GM18508 (cell line): ENCODE measurements around the gene WDR59.
"Not testable (repeated sequence)": the region's sequence is repeated elsewhere in the genome, so short reads cannot be mapped to it uniquely, and the experiment has no call there.

Experiments
- ATAC-seq: cut with Tn5 transposase; IDR thresholded peaks from one replicate; pipeline ENCODE4 v1.9.1; 2021; ENCODE audit warnings: moderate number of reproducible peaks; ENCODE audit not compliant: insufficient read depth, unreplicated experiment

WDR59 gene

DNA sequence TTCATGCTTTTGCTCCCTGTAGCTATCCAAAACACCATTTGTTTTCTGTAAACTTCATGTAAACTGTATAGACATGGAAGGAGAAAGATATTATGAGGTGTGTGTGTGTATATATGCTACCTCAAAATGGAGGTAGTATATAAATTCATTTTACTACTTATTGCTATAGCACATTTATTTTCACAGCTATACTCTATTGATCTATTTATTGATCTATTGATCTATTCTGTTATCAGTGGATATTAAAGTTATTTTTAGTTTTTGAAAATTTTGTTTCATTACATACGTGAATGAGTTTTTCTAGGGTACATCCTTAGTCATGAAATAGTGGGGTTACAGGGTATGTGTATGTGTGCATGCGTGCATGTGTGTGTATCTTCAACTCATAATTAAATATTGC lies 29.4 kb upstream of the WDR59 start:
- no peak for ATAC-seq

DNA sequence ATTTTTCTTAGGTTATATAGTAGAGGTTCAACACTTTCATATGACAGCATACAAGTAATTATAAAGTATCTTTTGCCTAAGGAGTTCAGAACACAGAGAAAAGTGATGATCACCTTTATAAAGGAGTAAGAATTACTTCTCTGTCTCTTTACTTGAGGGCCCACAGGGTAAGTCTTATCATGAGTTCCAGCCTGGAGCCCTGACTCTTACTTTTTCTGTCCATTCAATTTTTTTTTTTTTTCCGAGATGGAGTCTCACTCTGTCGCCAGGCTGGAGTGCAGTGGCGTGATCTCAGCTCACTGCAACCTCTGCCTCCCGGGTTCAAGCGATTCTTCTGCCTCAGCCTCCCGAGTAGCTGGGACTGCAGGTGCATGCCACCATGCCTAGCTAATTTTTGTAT lies 28.2 kb upstream of the WDR59 start:
- not testable (repeated sequence) for ATAC-seq

DNA sequence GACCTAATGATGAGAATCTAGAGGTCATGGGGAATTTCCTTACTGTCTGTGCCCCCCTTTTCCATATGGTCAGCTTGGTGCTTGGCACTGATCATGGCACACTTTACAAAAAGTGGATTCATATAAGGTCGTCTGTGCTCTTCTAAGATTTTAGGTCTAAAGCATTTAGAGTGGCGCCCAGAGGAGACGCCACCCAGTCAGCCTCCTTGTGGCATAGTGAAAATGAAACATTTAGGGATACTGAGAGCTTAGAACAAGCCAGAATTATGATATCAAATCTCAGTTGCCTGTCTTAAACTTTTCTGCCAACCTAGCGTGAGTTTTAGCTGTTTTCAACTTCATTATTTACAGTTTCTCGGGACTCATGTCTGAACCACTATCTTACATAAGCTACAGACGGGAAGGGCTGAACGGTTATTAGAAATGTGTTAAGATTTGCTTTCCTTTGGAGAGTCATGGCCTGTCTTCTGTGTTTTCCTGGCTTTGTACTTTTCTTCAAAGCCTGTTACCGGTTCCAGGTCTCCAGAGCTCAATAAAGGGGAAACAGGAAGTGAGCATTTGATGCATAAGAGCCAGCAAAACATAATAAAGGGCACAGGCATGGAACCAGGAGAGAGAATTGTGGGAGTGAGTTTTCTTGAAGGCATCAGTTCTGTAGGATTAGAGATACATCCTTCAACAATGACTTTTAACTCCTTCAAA lies 27.6 kb upstream of the WDR59 start:
- ATAC-seq: no peak

DNA sequence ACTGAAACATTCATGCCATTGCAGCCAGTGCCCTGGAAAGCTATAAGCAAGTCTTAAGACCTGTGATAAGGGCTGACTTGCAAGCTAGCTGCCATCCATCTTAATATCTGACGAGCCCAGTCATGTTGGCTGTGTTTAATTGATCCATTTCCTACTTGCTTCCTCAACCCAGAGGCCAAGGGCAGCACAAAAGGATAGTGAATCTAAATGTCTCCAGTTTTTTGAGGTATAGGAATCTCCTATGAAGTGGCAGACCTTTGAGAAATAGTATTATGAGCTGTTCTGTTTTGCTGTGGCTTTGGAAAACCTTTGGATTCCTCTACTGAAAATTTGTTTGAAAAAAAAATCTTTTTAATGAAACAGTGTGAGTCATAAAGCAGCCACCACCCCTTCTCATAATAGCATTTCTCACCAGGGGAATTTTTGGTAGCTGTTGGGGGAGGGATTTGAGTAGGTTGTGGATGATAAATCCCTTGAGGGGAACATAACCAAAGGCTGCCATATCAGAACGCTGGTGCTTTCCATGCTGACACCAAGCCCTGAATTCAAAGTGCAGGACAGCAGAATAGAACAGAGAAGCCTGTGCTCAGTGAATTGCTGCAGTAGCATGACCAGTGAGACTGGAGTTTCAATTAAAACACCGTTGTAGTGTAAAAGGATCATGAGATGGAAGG lies 26.8 kb upstream of the WDR59 start:
- no peak for ATAC-seq

DNA sequence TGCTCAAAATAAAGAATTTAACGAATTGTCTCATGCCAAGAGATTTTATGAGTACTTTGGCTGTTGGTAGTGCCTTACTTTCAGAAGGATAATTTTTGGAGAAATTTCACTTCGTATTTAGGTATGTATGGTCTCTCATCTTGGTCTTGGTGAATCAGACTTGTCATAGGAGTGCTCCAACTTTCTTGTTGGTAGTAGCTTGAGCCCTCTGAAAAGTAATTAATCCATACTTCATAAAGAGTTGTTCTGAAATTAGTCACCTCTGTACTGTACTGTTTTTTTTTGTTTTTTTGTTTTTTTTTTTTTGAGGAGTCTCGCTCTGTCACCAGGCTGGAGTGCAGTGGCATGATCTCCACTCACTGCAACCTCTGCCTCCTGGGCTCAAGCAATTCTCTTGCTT lies 25.5 kb upstream of the WDR59 start:
- ATAC-seq: no peak

DNA sequence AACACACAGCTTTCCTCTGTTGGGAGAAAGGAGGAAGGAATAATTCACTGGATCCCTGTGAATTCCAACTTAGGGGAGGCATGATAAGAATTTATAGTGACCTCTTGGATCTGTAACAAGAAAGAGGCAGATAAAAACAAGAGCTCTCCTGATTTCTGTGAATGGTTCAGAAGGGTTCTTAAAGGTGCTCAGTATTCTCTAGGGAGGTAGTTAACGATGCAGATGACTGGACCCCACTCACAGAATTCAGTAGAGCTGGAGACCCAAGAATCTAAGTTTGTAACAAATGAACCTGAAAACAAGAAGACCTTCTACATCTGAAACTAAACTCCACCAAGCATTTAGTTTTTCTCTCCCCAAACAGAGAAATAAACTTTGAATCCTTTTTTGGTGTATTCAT lies 22.5 kb upstream of the WDR59 start:
- no peak for ATAC-seq

DNA sequence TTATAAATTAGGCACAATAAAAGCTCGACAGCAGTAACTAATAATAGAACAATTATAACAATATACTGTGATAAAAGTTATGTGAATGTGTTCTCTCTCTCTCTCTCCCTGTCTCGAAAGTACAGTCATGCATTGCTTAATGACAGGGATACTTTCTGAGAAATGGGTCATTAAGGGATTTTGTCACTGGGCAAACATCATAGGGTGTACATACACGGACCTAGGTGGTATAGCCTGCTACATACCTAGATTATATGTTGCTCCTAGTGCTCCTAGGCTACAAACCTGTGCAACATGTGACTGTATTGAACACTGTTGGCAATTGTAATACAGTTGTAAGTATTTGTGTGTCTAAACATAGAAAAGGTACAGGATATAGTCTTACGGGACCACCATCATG lies 20.8 kb upstream of the WDR59 start:
- no peak for ATAC-seq

DNA sequence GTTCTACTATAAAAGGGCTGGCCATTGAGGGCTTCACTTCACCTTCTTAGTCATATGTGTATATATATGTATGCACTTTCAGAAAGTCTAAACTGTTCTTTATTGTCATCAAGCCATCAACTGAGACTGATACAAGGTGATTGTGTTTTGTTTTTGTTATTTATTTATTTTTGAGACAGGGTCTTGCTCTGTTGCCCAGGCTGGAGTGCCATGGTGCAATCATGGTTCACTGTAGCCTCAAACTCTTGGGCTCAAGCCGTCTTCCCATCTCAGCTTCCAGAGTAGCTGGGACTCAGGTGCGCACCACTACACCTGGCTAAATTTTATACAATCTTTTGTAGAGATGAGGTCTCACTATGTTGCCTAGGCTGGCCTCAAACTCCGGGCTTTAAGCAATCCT lies 19.5 kb upstream of the WDR59 start:
- no peak for ATAC-seq

DNA sequence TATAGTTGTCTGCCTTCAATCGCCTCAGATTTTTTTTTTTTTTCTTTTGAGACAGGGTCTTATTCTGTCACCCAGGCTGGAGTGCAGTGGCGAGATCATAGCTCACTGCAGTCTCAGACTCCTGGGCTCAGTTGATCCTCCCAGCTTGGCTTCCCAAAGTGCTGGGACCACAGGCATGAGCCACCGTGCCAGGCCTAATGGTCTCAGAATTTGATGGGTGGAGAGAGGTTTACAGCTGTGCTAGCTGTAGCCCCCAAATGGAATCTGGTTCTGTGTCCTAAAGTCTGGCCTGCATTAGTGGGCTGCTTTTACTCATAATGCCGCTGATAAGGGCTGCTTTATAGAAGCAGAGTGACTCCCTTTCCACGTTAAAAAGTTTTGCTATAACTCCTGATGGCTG lies 19.0 kb upstream of the WDR59 start:
- ATAC-seq: no peak

DNA sequence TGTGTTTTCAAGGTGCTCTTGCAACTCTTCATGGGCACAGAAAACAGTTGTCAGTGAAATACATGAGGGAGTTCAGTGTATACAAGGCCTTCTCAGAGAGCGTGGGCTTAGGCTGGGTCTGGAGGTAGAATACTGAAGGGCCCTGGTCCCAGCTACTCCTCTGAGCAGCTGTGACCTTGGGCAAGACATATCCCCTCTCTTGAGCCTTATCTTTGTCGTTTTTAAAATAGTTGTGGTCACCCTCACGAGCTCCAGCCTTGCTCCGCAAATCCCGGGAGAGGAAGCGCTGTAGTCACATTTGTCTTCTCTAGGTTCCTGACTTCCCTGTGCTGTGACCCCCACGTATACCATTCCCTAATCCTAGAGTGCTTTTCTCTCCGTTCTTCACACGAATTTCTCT lies 17.6 kb upstream of the WDR59 start:
- no peak for ATAC-seq

DNA sequence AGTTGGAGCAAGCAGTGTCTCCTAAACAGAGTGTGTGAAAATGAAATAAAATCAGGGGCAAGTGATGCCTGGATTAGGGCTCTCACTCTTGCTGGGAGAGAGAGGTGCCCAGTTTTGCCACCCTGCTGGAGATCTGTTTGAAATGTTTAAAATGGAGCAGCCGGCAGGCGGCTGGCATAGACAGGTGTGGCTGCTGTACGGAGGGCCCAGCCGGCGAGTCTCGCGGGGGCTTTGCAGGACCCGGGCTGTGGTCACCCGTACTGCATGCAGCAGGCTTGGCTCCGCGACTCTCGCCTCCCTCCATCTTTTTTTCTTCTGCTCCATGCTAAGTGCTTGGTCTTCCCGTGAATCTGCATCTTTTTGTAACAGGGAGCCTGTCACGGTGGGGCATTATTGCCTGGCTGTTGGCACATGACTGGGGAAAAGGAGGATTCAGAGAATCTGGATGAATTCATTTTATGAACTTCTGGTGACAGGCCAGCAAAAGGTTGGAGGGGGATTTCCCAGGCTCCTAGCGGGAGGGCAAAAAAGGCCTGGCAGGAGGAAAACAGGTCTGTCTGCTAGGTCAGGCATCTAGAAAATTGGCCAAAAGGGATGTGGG lies 15.7 kb upstream of the WDR59 start:
- no peak for ATAC-seq

DNA sequence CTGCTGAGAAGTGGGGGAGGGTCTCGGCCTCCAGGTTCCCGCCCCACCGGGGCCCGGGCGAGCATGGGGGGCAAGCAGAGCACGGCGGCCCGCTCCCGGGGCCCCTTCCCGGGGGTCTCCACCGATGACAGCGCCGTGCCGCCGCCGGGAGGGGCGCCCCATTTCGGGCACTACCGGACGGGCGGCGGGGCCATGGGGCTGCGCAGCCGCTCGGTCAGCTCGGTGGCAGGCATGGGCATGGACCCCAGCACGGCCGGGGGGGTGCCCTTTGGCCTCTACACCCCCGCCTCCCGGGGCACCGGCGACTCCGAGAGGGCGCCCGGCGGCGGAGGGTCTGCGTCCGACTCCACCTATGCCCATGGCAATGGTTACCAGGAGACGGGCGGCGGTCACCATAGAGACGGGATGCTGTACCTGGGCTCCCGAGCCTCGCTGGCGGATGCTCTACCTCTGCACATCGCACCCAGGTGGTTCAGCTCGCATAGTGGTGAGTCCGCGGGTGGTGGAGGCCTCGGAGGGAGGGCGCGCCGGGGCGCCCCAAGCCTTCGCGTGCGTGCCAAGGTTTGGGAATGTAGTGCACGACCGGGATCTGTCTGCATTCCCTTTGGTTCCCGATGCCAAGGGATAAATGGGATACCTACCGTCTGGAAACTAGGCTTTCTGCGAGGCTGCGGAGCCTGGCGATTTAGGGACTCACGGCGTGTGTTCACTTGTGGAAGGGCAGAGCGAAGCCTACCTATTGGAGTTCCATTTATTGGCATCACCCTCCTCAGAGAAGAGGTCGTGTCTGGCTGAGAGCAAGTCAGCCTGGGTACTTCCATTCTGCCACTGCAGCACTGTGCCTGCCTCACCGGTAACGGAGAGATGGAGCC lies 14.9 kb upstream of the WDR59 start:
- ATAC-seq: no peak

DNA sequence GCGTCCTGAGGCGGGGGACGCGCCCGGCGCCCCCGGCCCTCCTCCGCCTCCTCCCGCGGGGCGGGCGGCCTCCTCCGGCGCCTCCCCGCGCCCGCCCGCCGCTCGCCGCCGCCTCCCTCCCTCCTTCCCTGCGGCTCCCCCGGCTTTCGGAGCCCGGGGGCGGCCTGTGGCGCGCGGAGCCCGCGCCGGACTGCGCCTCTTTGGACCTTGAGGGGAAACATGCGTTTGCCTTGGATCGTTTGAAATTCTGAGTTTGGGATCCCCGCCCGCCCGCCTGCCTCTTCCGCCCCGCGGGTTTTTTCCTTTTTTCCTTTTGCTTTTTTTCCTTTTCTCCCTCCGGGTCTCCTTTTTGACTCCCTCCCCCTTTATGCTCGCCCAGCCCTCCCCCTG lies 14.3 kb upstream of the WDR59 start:
- ATAC-seq: no peak

DNA sequence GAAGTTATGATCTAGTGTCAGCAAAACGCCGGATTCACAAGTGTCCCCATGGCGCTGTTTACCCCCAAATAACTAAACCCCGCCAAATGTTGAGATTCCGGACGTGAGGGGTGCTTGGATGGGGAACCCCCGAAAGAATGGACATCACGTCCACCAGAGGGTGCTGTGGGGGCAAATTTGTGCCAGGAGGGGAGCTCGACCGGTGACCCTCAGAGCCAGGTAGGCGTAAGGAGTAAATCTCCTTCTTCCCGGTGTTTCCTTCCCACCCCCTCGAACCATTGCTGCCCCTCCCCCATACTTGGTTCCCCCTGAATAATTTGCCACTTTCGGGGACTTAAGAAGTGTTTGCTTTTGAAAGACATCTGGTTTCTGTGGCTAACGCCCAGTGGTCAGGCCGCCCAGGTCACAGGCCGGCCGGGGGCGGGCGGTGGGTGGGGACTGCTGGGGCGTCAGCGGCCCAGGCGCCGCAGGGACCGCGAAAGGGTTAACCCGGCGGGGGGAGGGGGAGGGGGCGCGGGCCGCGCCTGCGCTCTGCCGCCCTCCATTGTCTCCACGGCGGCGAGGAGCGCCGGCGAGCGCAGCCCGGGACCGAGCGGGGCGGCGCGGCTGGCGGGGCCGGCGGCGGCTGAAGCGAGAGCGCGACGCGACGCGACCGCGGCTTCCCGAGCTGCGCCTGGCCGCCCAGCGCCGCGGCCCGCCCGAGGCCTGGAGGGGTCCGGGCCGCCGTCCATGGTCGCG lies 13.7 kb upstream of the WDR59 start, which contains the start of gene ZNRF1:
Gene ZNRF1 (plus strand): TSS at position 544 of the 738 bp plus-strand sequence. CDS start 648 bp downstream, outside the sequence.
- no peak for ATAC-seq

DNA sequence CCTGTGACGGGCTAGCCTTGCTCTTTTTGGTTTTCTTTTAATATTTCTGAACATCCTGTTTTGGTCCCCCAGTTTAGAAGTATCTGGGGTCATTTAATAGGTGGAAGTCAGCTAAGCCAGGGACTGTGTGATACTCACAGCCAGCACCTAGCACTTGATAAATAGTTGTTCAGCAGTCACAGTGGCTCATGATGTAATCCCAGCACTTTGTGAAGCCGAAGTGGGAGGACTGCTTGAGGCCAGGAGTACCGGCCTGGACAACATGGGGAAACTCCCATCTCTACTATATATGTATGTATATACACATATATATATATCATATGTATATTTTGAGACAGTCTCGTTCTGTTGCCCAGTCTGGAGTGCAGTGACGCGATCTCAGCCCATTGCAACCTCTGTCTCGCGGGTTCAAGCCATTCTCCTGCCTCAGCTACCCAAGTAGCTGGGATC lies 12.1 kb upstream of the WDR59 start:
- no peak for ATAC-seq

DNA sequence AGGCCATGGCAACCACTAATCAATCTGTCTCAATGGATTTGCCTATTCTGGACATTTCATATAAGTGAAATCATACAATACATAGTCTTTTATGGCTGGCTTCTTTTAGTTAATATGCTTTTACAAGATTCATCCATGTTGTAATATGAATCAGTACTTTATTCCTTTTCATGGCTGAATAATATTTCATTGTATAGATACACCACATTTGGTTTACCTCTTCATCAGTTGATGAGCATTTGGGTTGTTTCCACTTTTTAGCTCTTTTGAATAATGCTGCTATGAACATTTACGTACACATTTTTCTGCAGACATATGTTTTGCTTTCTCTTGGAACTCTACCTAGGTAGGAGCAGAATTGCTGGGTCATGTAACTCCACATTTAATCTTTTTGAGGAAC lies 11.1 kb upstream of the WDR59 start:
- no peak for ATAC-seq

DNA sequence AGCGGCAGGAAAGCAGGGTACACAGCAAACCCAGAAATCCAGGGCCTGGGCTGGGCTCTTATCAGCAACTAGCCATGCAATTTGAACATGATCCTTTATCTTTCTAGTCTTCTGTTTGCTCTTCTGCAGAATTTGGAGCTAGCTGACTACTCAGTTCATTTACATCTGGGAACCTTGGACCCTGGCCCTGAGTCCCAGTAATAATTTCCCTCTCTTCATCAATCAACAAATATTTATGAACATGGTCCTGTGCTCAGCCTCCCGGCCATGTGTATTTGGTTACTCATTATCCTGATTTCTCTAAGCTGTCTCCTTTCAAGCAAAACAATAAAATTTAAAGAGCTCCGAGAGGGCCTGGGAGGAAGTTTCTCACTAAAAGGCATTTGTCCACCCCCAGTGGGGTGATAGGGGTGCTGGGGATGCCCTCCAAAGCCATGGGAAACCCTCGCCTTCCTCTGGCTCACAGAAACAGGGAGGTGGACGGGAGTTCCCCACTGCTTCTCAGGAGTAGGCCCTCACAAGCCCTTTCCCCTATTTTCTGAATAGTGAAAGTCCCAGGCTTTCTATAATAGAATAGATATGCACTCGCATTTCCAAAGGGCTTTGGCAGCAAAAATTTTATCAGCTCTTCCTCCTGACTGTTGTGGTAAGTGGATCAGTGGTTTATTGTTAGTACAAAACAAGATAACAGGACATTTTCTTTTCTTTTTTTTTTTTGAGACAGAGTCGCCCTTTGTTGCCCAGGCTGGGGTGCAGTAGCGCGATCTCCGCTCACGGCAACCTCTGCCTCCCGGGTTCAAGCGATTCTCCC lies 6.9 kb upstream of the WDR59 start:
- ATAC-seq: no peak

DNA sequence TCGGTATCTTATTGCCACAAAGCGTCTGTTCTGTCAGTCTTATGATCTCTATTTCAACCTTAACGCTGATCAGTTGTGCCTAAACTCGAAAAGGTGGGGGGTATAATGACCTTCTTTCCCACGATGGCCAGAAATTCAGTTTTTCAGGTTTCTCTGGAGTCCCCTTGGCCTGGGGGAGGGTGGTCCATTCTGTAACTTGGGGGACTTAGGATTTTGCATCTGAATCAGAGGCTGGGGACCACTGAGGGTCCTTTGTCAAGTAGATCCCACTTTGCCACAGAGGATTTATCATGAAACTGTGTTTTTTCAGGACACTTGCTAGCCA lies 6.3 kb upstream of the WDR59 start:
- no peak for ATAC-seq

DNA sequence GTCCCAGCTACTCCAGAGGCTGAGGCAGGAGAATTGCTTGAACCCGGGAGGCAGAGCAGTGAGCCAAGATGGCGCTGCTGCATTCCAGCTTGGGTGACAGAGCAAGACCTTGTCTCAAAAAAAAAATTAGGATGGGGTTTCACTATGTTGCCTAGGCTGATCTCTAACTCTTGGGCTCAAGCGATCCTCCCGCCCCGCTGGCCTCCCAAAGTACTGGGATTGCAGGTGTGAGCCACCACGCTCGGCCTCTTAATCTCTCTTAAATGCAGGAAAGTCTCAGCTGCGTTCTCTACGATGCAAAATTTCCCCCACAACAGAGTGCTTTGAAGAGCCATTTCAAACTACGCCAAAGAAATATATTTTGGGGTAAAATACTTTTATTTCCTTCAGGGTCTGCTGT lies 5.9 kb upstream of the WDR59 start:
- no peak for ATAC-seq
